ENCODE data around the gene HIF3A.
A peak's percentile ranks its signal among the peaks of the same experiment; 100 is the strongest.
"Not testable (repeated sequence)": the region's sequence is repeated elsewhere in the genome, so short reads cannot be mapped to it uniquely, and the experiment has no call there.

HIF3A gene

DNA sequence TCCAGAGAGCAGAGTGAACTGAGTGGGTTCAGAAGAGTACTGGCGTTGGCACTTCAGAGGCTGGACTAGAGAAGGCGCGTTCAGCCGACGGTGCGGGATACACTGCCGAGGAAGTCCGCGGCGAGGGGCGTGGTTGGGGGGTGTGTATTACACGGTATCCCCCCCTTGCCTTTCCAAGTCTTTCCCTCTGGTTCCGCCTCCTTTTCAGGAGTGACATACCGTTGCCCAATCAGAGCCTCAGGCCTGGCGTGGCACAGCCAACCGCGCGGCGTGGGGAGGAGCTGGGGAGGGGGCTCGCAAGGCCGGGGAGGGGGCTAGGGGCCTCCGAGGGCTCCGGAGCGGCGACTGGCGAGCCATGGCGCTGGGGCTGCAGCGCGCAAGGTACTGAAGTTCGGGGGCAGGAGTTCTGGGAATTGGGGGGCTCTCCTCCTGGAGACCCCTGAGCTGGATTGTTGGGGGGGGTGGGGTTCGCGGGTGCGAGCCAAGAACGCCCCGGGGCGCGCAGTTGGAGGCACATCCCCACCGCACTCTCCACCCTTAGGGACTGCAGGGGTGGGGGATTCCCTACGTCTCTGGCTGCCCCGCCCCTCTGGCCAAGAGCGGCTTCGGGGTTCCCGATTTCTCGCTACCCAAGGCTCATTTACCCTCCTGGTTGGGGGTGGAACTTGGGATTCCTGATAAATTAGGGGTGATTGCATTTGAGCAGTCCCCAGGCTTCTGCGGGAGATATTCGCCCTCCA, at the start of gene HIF3A:
TSS of gene HIF3A (plus strand) at position 321 of the 740 bp plus-strand sequence. CDS start at position 356, 35 bp downstream.
- no peak for DNase-seq

- no peak for DNase-seq
These were observed 46.6 kb upstream of the HIF3A start for GRCh38 chr19:46250076-46250735.

- DNase-seq: no peak
These were observed 45.4 kb upstream of the HIF3A start for GRCh38 chr19:46251416-46251815.

GRCh38 chr19:46254776-46255175, 42.1 kb upstream of the HIF3A start:
- no peak for DNase-seq

DNA sequence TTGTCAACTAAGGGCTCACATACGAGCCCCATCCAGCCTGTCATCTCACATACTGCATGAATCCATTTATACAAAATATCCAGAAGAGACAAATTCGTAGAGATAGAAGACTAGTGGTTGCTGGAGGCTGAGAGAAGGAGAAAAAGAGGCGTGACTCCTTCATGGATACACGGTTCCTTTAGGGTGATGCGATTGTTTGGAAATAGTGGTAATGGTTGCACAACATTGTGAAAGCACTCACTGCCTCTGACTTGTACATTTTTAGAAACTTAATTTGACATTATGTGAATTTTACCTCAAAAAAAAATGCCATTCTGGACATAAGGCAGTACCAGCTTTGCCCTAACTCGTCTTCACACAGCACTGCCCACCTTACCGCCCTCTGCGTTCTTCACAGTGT, 40.0 kb upstream of the HIF3A start:
- no peak for DNase-seq

- DNase-seq: not testable (repeated sequence)
These were observed 35.3 kb upstream of the HIF3A start for GRCh38 chr19:46261501-46261900.

DNA sequence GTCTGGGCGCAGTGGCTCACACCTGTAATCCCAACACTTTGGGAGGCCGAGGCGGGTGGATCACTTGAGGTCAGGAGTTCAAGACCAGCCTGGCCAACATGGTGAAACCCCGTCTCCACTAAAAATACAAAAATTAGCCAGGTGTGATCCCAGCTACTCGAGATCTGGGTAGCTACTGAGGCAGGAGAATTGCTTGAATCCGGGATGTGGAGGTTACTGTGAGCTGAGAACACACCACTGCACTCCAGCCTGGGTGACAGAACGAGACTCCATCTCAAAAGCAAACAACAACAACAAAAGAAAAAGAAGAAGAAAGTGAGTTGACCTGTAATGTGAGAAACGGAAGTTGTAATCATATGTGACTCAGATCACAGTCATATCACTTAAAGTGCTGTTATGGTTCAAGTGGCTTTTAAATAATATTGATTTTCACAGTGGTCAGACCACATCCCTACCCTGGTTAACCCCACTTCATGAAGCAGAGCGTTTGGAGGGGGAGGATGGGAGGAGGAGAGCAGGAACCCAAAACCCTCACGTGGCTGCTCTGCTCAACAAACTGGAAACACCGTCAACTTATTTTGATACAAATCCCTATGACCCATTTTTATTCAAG, 34.1 kb upstream of the HIF3A start:
- DNase-seq: peak; percentile 60

- DNase-seq: not testable (repeated sequence)
These were observed 32.0 kb upstream of the HIF3A start for GRCh38 chr19:46264801-46265200.

DNA sequence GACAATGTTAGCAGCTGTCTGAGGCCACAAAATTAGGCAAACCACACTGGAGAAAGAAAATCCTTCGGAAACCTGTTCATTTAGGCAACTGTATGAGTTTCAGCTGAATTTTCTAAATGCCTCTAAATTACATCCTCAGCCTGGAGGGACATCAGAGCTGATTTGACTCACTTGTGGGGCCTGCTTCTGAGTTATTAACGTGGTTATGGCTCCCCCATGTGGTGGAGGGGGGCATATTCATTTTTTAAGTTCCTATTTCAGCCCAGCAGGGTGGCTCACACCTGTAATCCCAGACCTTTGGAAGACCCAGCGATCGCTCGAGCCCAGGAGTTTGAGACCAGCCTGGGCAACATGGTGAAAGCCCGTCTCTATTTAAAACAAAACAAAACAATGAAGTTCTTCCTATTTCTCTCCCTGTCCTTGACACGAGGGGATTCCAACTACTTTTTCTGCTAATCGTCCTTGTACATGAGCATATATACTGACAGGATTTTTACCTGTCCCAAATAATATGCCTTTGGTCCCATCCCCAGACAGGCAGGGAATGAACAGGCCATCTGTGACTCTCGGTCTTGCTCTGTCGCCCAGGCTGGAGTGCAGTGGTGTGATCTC, 31.5 kb upstream of the HIF3A start:
- DNase-seq: peak; percentile 77

- DNase-seq: peak; percentile 3
These were observed 27.7 kb upstream of the HIF3A start for GRCh38 chr19:46269101-46269500.

GRCh38 chr19:46270521-46271256, 26.2 kb upstream of the HIF3A start:
- no peak for DNase-seq

- no peak for DNase-seq
These were observed 25.2 kb upstream of the HIF3A start for GRCh38 chr19:46271481-46272197.

DNA sequence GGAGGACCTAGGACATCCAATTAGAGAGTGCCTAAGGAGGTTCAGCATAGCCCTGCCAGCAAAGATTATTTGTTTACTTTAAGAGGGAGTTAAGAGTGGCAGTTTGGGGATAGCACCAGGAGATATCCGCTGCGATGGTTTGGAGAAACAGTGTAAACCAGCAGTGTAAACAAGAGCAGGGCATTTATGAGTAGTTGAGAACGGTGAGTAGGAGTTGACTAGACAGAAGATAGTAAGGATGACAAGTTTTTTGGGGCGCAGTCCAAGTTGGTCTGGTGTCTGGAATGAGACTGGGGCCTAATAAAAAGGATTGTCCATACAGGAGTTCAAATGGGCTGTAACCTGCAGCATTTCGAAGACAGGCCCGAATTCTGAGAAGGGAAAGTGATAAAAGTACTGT, 22.9 kb upstream of the HIF3A start:
- DNase-seq: not testable (repeated sequence)

DNA sequence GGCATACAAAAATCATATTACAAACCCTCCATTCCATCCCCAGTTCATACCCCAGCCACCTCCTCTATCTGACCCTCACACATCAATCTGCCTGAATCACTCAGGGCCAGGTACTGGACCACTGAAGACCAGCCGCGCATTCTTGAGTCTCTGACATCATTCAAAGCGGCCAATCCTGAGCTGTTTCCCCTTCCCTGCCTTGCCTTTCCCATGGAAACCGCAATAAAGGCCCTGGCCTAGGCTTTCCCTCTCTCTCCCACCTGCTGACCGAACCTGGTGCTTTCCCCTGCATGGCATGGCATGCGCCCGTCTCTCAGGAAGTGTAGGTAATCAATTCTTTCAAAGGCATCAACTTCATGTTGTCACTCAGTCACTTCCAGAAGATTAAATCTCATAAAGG, 17.7 kb upstream of the HIF3A start:
- DNase-seq: no peak

DNA sequence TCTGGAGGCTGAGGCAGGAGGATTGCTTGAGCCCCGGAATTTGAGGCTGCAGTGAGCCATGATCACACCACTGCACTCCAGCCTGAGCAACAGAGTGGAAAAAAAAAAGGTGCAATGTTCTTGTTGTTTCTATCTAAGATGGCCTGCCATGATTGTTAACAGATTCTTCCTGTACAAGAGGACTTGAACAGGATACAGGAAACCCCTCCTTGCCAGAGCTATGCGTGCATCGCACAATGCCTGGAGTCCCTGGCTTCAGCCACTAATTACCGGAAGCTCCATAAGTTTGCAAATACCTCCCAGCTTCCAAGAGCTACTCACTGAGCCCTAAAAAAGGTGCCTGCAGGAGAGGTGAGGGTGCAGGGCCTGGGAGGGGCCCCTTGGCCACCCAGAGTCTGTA, 13.1 kb upstream of the HIF3A start:
- no peak for DNase-seq

DNA sequence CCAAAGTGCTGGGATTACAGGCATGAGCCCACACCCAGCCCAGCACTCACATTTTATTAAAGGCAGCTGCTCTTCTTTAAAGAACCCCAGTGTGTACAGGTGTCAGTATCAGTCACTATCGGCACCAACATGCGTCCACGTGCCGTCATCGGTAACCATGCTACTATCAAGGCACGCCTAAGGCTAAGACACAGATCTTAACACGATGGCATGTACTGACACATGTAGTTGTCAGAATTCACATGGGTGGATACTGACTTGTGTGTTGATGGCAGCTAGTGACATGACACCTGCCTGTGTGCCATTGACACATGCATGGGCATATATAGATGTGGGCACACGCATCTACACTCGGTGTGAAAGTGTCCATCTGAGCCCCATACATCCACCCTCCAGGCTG, 12.2 kb upstream of the HIF3A start:
- no peak for DNase-seq

DNA sequence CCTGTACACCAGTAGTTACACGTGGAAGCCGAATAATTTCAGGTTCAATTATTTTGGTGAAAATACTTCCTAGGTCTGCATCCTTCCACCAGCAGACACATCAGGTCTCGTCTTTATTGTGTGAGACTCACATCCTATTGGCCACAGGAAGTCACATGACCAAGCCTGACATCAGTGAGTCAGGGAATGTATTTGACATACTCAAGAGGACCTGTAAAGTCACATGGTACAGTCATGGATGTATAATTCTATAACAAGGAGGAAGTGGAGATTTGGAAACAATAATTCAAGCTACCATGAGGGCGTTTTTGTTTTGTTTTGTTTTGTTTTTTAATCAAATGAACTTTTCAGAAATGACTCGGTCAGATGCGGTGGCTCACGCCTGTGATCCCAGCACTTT, 9.3 kb upstream of the HIF3A start:
- DNase-seq: no peak

GRCh38 chr19:46288896-46289588, 7.8 kb upstream of the HIF3A start:
- no peak for DNase-seq

- no peak for DNase-seq
These were observed 6.9 kb upstream of the HIF3A start for GRCh38 chr19:46289724-46290619.

DNA sequence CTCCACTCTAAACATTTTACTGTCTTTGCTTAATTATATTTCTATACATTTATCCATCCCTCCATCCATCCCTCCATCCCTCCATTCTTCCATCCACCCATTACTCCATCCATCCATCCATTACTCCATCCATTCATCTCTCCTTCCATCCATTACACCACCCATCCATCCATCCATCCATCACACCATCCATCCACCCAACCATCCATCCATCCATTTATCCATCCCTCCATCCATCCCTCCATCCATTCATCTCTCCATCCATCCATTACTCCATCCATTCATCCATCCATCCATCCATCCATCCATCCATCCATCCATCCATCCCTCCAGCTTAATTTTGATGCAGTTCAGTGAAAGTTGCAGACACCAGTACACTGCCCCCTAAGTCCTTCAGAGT, 5.0 kb upstream of the HIF3A start:
- DNase-seq: no peak

- DNase-seq: no peak
These were observed 2.3 kb upstream of the HIF3A start for GRCh38 chr19:46294494-46294893.

All from CD4-positive, alpha-beta T cell treated with Interleukin-12 subunit alpha and Interleukin-12 subunit beta, for 1 hour (primary cell).